NCI-H2196 treated with DMSO at 0.1 percent for 48 hours (cell line): ENCODE data around the gene ENPEP.

Source experiments
- DNase-seq: peaks from one replicate; lab custom pipeline; 2025; ENCODE audit not compliant: unreplicated experiment; lab: John Stamatoyannopoulos, UW

ENPEP gene

DNA sequence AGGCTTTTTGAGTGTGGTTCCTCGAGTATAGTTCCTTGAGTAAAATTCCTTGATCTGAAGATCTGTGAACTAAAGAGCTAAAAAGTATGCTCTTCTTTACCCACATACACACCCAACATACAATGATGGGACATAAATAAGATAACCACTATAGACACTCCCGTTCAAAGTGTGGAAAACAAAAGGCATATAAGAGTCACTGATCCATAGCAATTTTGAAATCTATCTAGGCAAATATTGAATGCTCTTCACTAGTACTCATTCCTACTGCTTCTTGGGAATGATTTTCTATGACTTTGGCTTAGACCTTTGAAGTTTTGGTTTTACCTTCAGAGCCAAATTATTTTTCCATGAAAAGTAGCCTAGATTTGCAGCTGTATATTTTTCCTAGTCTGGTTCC lies 120.5 kb downstream of the ENPEP start:
- DNase-seq, result no peak

DNA sequence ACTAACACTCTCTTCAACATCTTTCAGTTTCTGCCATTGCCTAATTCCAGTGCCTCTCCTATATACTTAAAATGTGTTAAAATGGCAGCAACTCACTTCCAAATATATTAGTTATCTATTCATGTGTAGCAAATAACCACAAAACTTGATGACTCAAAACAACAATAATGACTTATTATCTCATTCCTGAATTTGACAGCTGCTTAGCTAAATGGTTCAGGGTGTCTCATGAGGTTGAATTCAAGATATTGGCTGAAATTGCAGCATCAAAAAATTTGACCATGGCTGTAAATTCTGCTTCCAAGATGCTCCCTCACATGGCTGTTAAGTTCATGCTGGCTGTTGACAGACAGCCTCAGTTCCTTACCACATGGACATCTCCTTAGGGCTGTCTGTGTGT lies 121.6 kb downstream of the ENPEP start:
- no peak for DNase-seq

GRCh38 chr4:110602061-110602460 lies 126.1 kb downstream of the ENPEP start:
- DNase-seq, result no peak

DNA sequence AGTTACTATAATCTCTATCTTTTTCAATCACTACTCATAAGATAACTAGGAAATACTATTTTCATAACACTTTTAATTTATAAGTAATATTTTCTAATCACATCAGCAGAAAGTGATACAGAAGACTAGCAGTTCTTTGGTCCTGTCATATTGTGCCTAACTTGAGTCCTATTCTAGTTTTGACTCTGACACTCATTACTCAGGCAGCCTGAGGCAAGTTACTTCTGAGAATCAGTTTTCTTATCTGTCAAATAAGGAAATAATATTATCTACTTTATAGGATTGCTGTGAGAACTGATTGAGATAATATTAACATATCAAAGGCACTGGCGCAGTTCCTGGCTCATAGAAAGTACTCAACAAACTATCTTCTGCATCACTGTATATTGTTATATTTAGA lies 129.1 kb downstream of the ENPEP start:
- DNase-seq, result no peak

GRCh38 chr4:110609044-110609750 lies 133.2 kb downstream of the ENPEP start:
- DNase-seq, result no peak

DNA sequence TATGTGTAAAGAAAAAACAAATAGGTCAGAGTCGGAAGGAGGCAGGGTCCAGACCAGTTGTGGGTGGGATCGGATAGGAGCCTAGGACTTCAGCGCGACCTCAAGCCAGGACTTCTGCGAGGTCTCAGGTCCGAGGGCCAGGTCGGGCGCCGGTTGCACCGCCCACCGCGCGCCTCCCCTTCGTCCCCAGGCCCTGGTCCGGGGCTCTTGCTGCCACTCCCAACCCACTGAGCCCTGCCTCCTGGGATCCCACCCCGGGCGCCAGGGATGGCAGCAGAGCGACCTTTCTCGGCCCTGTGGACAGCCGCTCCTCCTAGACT lies 134.6 kb downstream of the ENPEP start:
- no peak for DNase-seq

GRCh38 chr4:110610940-110611831 lies 135.2 kb downstream of the ENPEP start:
- DNase-seq, result no peak

DNA sequence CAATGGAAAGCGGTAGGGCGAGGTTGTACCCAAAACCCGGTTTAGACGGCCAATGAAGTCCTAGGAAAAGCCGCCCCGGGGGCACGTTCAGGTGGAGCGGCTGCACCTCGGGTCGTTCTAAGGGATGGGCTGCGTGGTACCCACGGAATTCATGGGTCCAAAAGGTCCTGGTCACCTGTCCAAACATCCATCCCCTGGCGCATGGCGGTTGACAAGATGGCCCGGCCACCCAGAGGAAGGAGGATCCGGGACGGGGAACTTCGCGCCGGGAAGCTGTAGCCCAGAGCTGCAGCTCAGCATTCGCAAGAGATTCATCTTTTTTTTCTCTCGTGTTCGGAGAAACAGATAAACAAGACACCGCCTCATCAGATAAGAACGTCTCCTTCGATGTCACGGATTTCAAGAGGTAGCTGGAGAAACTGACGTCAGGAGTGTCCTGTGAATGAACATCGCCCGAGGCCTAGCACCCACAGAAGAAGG lies 136.1 kb downstream of the ENPEP start:
- no peak for DNase-seq

GRCh38 chr4:110612631-110613269 lies 136.8 kb downstream of the ENPEP start:
- no peak for DNase-seq

DNA sequence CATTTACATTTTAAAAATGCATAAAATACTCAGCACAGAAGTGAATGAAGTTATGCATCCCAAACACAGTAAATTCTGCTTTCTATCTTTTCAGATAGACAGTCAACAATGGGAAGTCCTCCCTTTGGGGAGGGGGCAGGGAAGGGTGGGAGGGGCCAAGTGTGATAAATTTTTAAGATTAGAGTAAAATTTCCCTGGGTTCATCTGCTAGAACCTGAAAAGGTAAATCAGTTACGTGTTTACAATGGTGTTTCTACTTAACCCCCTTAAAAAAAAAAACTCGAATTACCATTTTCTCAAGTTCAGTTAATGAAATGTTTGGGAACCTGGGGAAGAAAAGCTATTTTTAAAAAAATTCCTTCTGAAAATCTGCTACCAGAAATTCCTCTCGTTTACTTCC lies 137.8 kb downstream of the ENPEP start:
- DNase-seq, result no peak

DNA sequence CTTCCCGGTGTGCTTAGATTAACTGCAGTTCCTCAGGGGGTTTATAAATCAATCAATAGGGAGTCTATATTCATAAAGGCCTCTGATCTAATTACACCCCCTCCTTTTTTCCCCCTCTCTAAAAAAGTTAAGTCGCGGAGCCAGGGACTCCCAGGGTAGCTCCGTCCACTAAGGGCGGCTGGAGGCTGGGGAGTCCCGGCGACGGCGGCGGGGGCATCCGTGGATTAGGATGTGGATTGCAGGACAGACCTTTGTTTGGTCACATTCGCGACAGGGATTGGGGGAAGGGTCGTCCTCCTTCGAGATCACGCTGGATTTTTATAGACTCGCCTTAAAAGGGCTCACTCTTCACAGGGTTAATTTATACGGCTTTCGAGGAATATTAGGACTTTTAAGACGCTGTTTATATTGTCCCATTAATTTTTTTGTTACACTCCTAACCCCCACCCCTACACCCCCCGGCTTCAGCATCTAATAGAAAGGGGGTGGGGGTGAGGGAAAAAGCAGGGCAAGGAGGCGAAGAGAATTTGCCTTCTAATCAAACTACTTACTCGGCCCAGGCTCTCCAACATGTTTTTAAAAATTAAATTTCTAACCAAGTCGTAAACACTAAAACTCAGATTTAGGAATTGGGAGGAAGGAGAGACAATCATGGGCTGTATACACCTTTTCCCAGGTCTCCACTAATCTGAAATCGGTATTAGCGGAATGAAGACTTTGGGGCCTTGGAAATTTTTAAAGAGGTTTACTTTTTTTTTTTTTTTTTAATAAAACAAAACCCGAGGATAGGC lies 138.4 kb downstream of the ENPEP start:
- DNase-seq, result no peak
